ENCODE measurements around the gene NR2E3.

Gene NR2E3

DNA sequence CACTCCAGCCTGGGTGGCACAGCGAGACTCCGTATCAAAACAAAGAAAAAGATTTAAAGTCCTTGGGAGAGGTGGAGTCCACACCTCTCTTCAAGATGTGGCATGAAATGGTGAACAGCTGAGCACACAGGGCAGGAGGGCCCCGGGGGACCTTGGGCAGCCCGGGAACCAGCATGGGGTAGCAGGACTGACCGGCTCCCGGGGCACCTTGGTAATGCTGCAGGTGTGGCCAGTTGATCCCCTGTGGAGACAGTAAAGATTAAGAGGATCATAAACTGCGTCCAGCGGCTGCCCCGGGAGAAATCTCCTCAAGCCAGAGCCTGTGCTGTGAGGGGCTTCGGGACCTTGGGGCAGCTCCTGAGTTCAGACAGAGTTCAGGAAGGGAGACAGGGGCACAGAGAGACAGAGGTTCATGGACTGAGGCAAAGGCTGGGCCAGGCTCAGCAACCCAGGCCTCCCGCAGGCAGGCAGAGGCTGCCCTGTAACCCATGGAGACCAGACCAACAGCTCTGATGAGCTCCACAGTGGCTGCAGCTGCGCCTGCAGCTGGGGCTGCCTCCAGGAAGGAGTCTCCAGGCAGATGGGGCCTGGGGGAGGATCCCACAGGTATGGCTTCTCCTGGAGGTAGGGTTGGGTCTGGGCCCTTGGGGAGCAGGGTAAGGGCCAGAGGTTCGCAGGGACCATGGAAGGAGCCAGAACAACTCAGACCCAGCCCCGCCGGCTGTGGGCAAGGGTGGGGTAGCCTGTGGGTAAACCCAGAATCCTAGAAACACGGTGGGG is at the start of gene NR2E3:
Gene NR2E3 (plus strand): TSS at position 299 of the 780 bp plus-strand sequence. CDS start 190 bp downstream, at position 489.
- DNase-seq: no peak

DNA sequence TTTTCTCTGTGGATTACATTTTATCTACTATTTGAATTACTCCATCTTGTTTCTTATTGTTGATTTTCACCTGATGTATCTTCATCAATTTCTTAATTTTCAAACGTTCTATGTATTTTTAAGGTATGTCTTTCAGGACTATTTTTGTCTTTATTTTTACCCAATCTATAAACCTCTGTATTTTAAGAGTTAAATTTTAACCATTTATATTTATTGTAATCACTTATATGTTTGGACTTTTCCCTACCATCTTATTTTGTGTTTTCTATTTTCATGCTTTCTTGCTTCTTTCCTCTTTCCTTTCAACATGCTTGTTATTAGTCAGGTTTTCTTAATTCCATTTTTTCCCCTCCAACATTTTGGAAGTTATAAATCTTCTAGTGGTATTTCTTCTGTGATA is 49.5 kb upstream of the NR2E3 start:
- DNase-seq: no peak

DNA sequence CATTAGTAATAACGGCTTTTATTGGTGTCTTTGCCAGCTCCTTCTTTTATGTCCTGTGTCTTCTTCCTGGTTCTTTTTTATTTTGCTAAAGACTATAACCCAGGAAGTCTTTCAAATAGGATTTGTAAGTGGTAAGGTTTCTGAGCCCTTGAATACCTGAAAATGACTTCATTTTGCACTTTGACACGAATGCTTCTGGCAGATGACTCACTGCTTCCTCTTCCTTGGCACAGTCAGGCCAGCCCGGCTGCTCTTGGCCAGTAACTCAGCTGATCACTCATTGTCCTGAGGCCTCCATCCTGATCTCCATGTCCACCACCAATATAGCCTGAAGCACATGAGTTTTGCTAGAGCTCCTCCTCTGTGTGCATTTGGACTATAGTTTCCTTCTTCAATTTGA is 48.7 kb upstream of the NR2E3 start:
- DNase-seq: no peak

- DNase-seq: no peak
Measured at GRCh38 chr15:71768184-71768583, 42.2 kb upstream of the NR2E3 start.

DNA sequence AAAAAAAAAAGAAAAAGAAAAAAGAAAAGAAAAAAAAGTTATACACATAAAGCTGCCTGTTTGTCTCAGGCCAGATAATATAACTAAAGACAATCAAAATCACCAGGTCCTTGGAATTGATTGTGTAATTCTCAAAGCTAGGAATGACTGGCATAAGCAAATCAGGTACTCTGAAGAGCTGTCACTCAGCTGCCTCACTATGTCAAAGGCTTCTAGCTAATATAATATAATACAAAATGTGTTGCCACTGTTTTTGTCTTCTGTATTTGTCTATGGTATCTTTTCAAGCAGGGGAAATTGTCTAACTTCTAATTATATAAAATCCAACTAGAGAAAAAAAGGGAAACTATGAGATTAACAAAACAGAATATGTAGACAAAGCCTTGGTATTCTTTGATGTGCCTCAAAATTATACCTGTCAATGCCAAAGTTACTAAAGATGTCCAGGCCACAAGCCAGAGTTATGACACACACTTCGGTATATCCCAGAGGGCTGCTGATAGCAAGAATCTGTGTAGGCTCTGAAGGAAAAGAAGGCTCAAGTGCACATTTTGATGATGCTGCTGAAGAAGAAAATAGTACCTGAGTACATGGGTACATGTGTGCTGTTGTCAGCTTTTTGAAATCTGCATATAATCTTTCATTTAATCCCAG is 37.0 kb upstream of the NR2E3 start:
- DNase-seq: no peak

DNA sequence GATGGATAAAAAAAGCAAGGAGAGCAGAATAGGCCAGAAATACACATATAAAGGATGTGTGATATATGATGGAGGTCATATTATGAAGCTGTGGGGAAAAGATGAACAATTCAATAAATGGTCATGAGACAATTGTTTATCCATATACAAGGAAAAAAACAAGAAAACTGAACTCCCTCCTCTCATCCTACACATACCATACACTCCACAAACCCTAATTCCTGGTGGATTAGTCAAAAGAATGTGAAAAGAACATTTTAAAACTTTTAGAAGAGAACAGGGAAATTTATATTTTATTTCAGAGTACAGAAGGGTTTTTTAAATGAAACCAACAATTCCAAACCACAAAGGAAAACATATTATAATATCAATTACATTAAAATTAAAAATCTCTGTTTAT is 34.5 kb upstream of the NR2E3 start:
- DNase-seq: no peak

- no peak for DNase-seq
Measured at GRCh38 chr15:71776304-71776703, 34.0 kb upstream of the NR2E3 start.

DNA sequence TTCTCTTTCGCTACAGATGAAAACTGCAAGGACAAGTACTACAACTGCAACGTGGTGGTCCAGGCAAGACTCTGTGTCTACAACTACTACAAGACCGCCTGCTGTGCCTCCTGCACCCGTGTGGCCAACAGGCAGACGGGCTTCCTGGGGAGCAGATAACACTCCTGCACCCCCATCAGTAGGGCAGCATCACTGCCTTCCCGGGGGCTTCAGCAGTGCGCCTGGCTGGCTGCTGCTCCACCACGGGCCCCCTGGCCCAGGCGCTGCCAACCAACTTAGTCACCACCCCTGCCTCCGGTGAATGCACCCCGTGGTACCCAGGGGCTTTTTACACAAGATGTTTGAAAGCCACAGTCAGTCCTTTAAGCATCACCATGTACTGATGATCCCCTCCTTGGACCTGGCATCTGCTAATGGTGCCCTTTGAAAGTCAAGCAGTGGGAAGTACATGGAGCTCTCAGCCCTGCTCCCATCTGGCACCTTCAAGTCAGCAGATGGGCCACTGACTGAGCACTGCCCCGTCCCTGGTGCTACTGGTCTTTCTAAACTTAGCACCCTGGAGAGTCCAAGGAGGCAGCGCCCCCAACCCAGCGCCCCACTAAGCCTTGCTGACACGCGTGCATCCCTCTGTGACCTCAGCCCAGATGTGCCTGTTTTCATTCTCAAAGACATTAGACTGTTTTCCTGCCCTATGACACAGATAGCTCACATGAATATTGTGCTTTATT is 33.0 kb upstream of the NR2E3 start:
- no peak for DNase-seq

GRCh38 chr15:71779073-71779797 is 31.1 kb upstream of the NR2E3 start:
- DNase-seq: no peak

DNA sequence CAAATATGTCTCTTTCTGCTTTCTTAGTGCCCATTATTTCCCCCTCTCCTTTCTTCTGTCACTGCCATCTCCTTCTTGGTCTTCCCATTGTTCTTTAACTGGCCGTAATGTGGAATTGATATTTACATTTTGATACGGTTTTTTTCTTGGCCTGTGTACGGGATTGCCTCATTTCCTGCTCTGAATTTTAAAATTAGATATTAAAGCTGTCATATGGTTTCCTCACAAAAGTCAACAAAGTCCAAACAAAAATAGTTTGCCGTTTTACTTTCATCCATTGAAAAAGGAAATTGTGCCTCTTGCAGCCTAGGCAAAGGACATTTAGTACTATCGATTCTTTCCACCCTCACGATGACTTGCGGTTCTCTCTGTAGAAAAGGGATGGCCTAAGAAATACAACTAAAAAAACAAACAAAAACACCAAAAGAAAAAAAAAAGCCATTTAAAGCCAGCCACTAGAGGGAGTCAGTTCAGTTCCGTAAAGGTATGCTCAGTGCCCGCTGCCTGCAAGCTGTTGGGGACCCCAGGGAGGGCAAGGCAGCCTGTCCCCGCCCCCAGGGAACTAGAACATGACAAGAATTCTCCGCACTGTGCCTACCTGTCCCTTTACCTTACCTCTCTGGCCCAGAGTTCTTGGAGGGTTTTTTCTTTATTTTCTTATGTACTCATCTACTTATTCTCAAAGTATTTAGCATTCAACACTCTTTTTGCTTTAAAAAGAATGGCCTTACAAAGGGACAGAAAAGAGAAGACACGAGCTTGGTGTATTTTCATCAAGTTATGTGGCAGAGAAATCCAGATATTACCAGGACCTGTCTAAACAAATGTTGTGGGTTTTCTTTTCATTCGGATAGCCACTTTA is 30.0 kb upstream of the NR2E3 start:
- DNase-seq: peak; percentile 24

DNA sequence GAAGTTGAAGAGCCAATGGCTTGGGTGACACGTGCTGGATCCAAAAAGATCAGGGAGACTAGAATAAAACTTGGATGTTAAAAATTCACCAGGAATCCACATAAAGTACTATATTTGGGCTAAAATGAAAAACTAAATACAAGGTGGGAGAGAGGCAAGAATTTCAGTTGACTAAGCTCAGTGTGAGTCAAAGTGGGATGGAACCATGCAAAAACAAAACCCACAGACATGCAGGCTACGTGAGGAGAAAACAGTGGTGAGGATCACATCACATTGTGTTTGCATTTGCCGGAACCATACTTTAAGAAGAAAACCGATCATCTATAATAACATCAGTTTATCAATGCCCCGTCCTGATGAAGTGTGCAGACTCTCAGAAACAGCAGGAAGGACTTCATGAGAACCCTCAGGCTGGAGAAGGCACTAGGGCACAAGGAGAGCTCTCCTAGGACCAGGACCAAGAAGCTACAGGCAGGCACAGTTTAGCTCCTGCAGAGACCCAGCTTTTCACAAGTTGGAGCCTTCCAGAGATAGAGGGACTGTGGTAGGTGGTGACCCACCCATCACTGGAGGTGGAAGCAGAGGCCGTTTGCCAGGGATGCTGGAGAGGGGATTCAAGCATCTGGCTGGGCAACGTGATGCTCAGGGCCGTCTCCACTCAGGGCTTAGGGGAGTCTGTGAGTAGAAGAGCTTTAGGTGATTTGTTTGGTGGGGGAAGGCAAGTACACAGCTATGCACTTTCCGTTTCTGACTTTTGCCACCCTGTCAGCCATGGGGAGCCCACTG is 29.0 kb upstream of the NR2E3 start:
- no peak for DNase-seq

GRCh38 chr15:71781965-71782265 is 28.4 kb upstream of the NR2E3 start:
- no peak for DNase-seq

GRCh38 chr15:71782422-71783165 is 27.8 kb upstream of the NR2E3 start:
- DNase-seq: no peak

GRCh38 chr15:71784719-71785118 is 25.6 kb upstream of the NR2E3 start:
- DNase-seq: no peak

- DNase-seq: no peak
Measured at GRCh38 chr15:71785996-71786395, 24.4 kb upstream of the NR2E3 start.

- no peak for DNase-seq
Measured at GRCh38 chr15:71786673-71787072, 23.7 kb upstream of the NR2E3 start.

DNA sequence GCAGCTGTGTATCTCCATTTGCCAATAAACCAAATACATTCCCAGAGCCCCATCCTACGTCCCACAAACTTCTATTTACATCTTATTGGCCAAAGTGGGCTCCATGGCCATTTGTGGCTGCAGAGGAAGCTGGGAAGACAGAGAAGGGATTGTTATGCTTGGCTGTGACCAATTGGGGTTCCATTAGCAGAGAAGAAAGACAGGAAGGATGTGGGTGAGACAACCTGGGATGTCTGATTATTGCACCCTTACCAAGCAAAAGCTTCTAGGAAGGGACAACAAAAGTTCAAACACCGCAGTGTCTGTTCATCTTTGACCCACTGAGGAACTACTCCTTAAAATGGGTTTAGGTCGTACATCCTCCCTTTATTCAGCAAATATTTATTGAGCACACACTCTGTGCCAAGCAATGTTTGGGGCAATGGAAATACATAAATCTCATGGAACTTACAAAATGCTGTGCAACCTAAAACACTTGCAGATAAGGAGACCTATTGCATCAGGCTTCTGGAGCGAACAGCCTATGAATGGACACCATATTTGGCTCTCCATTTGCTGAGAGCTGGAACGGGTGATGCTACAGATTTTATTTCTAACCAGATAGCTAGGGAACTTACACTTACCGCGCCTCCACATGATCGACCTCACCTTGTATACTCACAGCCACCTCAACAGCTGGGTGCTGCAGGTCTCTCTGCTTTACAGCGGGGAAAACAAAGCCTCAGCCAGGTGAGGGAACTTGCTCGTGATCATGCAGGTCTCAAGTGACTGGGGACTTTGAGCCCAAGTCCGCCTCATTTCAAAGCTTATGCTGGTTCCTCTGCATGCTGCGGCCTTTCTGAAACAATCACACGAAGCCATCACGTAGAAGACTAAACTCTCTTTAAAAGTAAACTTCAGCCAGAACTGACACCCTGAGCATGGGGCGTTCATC is 21.4 kb upstream of the NR2E3 start:
- no peak for DNase-seq

DNA sequence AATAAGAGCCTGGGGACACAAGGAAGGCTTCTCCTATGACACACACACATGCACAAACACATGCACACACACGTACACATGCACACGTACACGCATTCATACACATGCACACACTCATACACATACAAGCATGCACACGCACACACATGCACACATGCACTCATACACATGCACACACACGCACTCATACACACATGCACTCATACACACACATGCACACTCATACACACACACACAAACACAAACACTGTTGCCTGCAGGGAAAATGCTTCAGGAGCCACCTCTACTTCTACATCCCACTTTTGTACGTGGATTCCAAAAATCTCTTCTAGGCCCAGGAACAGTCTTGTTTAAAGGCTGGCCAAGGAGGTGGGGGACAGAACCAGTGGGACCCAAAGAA is 20.7 kb upstream of the NR2E3 start:
- DNase-seq: no peak

DNA sequence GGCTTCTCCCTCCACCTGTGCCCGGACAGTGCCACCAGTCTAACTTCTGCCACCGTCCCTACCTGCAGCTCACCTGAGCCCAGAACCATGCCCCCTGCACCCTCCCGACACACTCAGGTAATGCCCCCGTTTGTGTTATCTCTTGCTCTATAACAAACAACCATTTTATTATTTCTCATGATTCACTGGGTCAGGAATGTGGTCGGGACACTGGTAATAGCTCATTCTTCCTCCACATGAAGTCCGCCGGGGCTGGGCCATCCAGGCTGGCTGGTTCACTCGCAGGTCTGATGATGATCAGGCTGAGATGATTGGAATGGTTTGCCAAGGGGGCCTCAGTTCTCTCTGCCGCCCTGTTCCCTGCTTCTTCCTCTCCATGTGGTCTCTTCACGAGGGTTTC is 20.3 kb upstream of the NR2E3 start:
- no peak for DNase-seq

- no peak for DNase-seq
Measured at GRCh38 chr15:71791975-71792374, 18.4 kb upstream of the NR2E3 start.

Measured in CD4-positive, alpha-beta T cell treated with Interferon gamma for 1 hour (primary cell).